Measurements from ENCODE around the gene XYLB.

Gene XYLB

DNA sequence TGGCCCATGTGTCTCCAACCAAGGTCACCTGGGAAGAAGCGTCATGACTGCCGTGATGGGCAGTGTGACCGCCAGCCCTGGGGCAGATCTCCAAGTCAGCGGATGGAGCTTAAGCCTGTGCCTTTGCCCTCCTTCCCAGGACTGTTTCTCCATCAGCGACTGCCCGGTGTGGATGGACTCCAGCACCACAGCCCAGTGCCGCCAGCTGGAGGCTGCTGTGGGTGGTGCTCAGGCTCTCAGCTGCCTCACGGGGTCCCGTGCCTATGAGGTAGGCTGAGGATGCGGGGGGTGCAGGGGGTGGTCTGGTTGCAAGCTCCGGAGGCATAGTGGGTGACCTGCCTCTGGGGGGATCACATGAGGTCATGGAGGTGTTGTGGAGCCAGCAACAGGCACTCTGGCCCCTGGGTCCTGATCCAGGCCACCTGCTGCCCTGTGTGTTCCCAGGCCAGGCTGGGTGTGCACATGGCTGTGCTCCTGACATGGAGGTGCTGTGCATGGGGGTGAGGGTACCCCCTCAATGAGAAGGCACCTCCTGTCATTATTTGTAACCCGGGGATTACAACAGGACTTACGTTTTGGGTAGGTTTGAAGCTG, 19.0 kb downstream of the XYLB start:
- DNase-seq, result no peak

DNA sequence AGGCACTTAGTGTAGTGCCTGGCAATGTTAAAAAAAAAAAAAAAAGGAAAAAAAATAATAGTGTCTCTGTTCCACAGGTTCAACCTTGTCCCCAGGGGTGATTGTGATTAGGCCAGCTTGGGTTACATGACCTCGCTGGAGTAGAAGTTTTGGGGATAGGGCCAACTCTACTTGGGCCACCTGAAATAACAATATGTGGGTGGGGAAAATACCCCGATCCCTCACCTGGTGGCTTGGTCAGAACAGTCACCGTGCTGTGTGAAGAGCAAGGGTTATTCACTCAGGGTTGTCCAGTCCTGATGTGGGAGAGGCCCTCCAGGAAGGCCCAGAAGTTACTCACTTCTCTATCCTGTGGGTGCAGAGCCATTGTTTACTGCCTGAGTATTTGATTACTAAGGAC, 19.5 kb downstream of the XYLB start:
- no peak for DNase-seq

DNA sequence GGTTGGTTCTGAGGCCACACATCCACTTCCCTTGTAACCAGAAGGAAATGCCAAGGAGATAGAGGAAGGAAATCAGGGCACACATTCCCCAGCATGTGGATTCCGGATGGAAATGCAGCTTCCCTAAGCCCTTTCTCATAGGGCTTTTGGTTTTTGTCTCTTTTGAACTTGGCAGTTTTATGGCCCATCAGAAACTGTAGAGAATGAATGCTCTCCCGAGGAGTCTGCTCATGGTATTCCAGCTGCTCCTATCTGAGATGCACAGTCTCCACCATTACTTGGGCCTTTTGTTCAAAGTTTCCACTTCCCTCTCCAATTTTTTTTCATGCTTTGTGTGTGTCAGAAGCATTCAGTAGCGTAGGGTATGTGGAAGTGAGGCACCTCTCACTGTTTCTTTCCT, 21.2 kb downstream of the XYLB start:
- no peak for DNase-seq

DNA sequence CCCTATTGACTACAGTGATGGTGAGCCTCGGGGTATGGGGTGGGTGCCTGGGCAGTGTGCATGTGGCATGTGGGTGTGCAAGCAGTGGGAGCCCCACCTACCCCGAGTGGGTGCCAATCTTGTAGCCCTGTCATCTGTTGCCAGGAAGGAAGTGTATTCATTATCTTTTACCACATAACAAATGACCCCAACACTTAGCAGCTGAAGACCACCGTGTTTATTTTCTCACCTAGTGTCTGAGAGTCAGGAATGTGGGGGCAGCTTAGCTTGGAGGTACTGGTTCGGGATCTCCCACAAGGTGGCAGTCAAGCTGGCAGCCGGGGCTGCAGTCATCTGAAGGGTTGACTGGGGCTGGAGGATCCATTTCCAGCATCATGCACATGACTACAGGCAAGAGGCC, 21.7 kb downstream of the XYLB start:
- no peak for DNase-seq

DNA sequence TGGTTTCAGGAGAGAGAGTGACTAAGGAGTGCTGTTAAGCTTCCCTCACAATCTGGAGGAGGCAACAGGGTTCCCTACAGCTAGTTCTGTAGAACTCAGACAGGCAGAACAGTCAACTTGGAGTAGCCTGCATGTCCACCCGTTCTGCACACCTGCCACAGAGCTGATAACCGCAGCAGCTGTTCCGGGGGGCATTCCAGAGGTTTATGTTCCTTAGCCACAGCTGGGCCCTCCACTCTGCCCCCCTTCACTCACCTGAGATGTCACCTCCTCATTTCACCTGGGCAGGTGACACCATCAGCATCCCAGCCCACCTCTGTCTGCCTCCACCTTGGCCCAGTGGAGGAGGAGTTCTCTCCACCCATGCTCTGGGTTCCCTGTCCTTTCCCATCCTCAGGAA, 22.6 kb downstream of the XYLB start:
- DNase-seq, result no peak

DNA sequence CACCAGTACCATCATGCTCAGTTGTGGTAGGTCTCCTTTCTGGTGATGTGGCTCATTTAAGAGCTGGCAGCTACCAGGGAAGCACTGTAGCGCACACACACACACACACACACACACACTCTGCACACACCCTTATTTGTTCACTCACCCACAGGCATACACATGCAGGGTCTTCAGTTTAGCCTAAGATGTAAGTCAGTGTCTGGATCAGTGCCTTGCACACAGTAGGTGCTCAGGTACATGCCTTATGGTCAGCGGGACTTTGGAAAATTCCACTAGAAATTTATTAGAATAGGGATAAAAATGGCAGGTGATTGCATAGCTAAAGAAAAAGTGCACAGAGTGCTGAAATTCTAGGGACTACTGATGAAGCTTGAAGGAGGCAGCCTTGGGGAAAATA, 23.6 kb downstream of the XYLB start:
- no peak for DNase-seq

DNA sequence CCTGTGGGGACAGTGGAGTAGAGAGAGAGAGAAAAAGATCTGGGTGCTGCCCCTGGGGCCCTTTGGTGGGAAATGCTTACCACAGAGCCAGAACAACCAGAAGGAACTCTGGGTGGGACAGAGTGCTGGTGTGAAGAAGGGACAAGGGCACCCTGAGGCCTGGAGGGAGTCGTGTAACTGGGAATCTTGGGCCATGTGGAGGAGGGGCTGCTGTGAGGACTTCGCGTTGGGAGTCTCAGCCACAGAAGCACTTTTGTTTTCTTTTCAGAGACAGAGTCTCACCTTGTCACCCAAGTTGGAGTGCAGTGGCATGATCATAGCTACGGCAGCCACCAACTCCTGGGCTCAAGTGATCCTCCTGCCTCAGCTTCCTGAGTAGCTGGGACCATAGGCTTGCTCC, 24.3 kb downstream of the XYLB start:
- no peak for DNase-seq

DNA sequence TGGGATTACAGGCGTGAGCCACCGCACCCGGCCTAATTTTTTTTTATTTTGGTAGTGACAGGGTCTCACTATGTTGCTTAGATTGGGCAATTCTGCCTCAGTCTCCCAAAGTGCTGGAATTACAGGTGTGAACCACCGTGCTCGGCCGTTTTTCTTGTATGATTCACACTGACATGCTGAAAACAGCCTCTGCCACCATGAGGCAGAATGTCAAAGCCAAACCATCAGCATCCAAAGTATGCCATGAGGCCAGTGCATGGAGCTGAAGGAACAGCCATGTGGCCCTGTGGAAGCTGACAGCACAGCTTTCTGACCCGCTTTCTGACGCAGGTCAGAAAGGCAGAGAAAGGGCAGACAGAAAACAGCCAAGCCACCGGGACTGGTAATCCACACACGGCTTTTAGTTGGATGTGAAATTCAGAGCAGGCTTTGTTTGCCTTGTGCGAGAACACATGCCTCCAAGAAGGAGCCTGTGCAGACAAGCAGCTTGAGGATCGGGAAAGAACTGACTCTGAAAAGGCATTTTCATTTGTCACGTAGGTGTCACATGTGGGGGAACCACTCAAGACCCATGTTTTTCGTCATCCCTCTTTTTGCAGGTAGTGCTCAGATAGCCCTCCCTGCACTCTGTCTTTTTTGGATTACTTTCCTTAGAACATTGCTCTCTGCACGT, 25.1 kb downstream of the XYLB start:
- no peak for DNase-seq

DNA sequence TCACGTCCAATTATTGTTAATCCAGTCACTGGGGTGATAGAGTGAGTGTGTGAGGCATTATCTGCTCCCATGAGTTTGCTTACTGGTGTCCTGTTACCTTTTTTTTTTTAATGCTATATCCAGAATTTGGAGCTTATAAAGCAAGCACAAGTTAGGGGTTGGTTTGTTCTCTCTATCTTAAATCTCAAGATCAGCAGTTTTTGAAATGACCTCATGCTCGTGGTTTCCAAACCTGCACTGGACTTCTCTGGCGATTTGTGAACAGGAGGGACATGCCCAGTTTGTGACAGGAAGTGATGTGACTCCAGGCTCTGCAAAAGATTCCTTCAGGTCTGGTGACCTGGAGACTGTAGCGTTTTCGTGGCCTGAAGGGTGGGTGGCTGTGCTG, 25.6 kb downstream of the XYLB start:
- no peak for DNase-seq

DNA sequence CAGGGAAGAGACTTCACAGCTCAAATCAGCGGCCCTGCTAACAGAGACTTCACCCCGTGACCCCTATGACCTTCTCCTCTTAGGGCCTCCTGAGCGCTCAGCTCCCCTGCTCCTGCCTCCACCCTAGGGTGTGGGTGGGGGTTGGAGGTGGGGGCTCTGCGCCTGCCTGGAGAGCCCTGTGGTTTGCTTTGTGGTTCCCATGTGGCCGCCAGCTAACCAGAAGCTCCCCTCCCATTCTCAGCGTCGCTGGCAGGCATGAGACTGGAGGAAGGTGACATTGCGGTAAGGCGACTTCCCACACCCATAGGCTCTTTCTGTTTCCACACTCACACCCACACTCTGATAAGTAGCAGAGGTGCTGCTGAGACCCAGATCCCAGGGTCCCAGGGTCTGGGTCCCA, 27.6 kb downstream of the XYLB start:
- no peak for DNase-seq

DNA sequence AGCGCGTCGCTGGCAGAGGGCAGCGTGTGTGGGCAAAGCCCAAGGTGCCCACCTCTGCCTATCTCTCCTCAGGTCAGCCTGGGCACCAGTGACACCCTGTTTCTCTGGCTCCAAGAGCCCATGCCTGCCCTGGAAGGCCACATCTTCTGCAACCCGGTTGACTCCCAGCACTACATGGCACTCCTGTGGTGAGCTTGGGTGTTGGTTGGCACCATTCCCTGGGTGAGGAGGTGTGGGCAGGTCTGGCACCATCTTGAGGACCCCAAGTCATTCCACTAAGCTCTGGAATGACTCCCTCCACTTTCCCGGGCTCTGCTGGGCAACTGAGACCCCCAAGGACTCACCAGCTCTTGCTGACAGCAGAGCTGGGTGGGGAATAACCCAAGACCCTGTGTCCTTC, 28.5 kb downstream of the XYLB start:
- DNase-seq, result no peak

DNA sequence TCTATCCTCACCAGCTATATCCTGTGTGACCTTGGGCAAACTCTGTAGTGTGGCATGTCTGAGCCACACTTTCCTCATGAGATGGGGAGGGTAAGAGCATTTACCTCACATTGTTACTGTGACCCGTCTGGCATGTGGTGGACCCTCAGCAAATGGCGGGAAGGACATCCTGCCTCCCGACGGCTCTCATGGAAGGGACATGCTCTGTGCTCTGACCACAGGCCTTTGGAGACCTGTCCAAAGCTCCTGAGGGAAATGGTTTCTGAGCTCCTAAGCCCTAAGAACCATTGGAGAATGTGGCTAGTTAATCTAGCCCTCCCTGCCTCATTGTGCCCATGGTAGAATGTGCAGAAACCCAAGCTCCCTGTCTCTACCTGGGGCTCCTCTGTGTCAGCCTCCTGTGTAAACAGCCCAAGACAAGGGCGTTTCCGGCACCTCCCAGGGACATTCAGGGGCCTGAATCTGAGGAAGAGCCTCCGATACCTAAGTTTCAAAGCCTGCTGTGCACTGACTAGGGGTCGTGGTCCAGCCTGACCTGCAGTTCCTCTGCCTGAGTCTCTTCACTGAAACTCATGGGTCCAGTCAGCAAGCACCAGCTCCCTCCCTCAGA, 29.0 kb downstream of the XYLB start:
- no peak for DNase-seq

DNA sequence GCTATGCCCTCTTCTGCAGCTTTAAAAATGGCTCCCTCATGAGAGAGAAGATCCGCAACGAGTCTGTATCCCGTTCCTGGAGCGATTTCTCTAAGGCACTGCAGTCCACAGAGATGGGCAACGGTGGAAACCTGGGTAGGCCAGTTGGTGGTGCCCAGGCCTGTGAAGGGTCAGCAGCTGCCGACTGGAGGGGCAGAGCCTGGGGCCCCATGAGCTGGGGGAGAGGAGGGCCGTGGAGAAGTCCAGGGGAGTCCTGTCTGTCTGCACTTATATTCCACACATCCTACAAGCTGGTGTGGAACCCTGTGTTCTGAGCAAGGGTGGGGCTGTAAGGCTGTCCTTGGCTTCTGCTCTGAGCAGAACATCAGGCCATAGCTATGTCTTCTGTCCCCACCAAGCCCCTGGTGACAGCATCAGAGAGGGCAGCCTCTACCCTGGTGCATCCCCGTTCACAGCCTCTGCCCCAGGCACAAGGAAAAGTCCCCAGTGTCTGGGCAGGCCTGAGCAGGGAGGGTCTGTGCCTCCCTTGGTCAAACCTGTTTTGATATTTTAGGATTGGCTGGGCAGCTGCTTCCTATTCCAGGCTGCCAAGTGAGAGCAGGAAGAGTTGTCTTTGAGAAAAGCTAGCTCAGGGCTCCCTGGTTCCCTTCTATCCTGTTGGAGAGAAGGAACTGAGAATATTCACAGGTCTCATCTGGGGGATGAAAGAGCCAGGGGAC, 29.7 kb downstream of the XYLB start:
- no peak for DNase-seq

DNA sequence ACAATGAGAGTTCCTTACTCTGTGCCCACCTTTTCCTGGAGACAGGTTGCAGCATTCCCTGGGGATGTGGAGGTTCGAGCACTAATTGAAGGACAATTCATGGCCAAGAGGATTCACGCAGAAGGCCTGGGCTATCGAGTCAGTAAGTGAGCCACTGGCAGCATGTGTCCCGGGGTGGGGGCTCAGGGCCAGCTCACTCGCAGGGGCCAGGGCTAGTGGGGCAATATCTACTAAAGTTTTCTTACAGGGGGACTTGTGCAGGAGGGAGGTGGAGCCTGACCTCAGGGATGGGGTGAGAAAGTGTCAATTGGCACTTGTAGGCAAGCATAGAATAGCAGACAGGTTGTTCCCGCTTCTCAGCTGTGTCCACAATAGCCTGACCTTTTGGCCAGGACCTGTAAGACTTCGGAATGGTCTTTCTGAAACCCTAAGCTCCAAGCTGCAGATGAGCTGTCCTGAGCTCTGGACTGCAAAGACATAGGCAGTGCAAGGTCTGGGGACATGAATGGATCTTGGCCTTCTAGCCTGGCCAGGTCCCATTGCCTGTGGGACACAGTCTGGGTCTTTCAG, 32.7 kb downstream of the XYLB start:
- no peak for DNase-seq

DNA sequence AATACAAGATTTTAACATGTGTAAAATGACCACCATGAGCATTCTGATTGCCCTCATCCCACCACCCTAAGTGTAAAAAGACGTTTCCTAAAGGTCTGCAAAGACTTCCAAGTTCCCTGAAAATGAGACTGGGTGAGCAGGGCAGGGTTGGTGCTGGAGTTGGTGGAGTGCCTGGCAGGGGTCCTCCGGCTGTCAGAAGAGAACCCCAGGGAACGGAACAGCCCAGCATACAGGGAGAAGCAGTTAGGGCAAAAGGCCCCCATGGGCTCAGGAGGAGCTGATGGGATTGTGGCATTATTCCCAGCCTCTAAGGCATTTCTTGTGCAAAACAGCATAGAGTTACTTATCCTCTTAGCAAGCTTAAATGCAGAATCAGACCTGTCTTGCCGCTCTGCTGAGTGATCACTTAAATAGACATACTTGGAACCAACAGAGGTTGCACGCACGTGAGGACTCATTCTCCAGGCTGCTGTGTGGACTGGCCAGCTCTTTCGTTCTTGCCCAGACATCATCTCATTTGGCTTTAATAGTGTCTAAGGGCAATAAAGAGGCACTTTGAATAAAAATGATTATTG, 36.0 kb downstream of the XYLB start:
- DNase-seq, result no peak

DNA sequence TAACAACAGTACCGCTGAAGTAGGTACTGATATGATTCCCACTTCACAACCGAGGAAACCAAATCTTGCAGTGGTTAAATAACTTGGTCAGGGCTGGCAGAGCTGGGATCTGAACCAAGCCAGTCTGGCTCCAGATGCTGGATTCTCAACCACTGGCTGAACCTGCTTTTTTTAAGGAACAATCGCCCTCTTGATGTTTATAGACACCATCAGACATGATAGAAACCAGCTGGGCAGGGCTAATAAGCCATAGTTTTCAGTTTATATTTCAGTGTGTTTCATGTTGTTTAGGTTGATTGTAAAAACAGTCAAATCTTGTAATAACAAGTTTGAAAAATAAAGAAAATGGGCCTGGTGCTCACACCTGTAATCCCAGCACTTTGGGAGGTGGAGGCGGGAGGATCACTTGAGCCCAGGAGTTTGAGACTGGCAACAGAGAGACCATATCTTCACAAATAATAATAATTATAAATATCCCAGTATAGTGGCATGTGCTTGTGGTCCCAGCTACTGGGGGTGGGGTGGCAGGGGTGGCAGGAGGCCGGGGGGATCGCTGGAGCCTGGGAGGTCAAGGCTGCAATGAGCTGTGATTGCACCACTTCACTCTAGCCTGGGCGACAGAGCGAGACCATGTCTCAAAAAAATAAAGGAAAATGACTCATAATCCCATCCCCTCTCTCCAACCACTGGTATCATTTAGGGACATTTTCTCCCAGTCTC, 36.7 kb downstream of the XYLB start:
- no peak for DNase-seq

DNA sequence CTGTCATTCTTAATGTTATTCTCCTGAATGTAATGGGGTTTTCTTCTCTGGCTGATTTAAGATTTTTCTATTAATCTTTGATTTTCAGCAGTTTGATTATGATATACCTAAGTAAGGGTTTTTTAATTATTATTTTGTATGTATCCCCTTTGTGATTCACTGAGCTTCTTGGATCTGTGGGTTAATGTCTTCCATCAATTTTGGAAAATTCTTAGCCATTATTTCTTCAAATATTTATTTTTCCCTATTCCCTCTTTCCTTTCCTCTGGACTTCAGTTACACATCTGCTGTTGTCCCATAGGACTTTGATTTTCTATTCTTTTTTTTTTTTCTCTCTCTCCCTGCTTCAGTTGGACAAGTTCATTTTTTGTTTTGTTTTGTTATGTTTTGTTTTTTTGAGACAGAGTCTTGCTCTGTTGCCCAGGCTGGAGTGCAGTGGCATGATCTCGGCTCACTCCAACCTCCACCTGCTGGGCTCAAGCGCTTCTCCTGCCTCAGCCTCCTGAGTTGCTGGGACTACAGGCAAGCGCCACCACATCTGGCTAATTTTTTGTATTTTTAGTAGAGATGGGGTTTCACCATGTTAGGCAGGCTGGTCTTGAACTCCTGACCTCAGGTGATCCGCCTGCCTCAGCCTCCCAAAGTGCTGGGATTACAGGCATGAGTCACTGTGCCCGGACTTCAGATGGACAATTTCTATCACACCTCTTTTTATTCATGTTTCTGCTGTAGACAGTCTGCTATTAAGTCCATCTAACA, 40.6 kb downstream of the XYLB start:
- DNase-seq, result no peak

DNA sequence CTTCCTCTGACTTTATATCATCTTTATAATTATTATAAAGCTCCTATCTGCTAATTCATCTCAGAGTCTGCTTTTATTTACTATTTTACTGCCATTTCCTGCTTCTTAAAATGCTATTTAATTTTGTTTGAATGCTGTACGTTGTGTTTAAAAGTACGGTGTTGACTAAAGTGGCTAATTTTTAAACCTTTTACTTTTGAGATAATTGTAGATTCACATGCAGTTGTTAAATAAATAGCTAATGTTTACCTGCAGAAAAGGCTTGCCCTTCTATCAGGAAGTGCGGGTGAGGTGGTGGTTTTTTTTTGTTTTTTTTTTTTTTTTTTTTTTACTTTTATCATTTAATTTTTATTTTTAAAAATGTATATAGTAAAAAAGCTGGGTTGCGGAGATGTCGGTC, 41.3 kb downstream of the XYLB start:
- no peak for DNase-seq

DNA sequence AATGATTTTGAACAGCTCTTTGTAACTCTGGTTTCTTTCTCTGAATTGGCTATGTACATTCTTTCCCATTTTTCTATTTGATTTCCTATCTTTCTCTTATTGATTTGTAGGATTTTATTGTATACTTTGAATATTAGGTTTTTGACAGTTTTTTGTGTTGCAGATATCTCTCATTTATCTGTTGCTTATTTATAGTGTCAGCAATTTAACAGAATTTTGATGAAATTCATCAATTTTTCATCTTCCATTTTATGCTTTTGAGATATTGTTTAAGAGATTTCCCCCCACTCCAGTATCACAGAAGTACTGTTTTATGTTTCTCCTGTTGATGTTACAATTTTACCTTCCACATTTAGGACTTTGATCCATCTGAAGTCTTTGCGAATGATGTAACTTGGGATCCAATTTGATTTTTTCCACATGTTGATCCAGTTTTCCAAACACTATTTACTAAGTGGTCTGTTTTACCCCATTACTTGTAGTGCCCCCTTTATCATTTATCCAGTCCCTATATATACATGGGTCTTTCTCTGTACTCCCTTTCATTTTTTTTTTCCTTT, 46.1 kb downstream of the XYLB start:
- no peak for DNase-seq

DNA sequence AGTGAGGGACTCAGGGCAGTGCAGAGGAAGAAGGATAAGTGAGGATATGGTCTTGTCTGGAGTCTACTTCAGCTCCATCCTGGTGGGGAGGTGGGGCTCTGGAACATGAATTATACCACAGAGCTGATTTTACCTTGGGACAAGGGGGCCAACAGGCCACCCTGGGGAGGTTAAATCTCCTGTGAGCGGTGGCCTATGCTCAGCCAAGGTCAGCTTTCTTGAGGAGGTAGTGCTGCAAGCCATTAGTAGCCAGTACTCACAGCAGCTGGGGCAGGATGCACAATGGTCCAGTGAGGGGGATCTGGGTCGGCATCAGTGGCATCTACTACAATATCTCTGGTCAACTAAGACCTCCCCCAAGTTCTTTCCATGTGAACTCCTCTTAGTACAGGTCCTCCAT, 49.7 kb downstream of the XYLB start:
- no peak for DNase-seq

DNA sequence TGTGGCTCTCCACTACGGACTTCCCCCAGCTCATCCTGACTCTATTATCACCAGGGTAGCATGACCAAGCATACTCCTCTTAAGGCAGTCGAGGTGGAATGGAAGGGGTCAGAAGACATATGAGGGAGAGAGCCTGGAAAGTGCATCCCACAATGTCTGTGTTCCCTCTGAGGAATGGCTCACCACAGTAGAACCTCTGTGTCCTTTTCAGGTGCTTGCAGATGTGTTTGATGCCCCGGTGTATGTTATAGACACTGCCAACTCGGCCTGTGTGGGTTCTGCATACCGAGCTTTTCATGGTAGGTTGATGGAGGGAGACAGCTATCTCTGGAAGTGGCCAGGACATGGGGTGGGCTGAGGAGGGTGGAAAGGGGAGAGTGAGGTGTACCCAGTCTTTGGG, 50.3 kb downstream of the XYLB start:
- no peak for DNase-seq

DNA sequence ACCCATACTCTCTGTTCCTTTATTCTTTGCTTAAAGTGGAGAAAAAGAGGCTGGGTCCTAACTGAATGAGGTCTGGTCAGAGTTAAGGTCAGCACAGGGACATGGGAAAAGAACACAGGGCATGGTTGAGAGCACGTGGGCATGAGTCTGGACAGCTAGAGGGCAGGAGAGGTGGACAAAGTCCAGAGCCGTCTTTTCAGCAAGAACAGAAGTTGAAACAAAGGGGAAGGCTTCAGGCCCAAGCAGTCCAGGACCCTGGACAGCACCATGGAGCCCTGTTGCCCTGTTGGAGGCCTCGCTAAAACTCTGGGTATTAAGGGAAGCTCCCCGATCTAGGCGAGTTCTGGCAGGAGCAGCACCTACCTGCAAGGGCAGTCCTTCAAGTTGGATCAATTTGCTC, 50.7 kb downstream of the XYLB start:
- DNase-seq, result no peak

Data from NCI-H2227 treated with DMSO at 0.1 percent for 48 hours (cell line).